ENCODE results near the gene CATSPER3.

The CATSPER3 gene

DNA sequence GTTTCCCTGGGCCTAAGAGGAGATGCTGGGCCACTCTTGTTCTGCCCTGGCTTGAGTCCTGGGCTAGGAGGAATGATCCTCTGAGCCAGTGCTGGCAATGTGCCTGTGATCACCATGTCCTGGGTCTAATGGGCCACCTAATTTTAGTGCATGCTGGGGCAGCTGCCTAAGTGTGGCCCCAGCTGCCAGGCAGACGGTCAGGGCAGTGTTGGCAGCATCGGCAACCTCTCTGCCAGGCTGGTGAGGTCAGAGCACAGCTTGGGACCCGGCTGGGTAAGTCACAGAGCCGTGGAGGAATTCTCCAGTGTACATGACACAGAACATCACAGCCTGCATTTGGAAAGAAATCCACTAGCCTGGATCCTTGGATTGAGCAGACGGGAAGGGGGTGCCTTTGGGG is 87.7 kb downstream of the CATSPER3 start:
- DNase-seq, result no peak
- TF ChIP-seq GATA1 (IDR thresholded peaks at IDR 0.05; ENCODE audit: low read depth, low read length) (no peak), POLR2A (IDR thresholded peaks at IDR 0.05; ENCODE audit: low read length) (no peak)

DNA sequence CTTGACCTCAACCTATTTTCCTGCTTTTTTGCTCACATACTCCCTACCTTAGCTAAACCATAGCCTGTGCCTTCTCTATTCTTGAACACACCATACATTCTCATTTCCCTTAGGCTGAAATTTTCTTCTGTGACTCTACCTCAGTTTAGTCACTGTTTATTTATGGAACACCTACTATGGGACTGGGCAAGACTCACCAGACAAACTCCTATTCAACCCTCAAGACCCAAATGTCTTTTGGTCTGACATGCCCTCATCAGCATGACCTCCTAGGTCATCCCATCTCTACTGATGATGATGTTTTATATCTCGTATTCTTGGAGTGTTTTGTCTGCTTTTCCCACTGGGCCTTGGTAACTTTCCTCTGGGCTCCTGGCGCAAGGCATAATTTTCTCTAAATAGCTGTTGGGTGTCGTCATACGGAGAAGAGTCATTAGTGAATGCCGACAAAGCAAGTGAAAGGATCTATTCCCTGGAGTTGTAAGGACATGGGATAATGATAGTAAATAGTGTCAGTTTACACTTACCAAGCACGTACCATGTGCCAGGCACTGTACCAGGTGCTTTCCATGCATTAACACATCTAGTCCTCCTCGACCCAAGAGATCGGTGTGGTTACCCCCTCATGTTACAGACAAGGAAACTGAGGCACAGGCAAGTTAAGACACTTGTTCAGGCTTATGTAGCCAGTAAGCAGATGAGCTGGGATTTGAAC is 88.8 kb downstream of the CATSPER3 start:
- no peak for DNase-seq
- TF ChIP-seq POLR2A (IDR thresholded peaks at IDR 0.05; ENCODE audit: low read length) (no peak), GATA1 (IDR thresholded peaks at IDR 0.05; ENCODE audit: low read depth, low read length) (no peak)

DNA sequence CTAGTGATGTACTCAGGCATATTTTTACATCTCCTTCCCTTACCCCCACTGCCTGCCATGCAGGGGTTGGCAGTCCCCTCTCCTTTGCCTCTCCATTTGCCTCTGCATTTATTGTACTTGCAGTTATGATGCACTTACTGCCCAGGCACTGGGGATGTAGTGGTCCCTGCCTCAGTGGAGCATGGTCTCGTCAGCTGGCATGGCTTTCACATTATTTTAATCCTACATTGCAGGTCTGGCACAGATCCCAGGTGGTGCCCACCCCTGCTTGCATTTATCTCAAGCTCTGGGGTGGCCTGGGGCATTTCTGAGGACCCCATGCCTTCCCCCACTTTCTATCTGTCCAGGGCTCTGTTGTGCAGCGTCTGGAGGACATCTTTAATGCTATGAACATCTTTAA is 89.5 kb downstream of the CATSPER3 start:
- TF ChIP-seq GATA1 (IDR thresholded peaks at IDR 0.05; ENCODE audit: low read depth, low read length) (no peak), POLR2A (IDR thresholded peaks at IDR 0.05; ENCODE audit: low read length) (no peak)
- DNase-seq, result no peak

DNA sequence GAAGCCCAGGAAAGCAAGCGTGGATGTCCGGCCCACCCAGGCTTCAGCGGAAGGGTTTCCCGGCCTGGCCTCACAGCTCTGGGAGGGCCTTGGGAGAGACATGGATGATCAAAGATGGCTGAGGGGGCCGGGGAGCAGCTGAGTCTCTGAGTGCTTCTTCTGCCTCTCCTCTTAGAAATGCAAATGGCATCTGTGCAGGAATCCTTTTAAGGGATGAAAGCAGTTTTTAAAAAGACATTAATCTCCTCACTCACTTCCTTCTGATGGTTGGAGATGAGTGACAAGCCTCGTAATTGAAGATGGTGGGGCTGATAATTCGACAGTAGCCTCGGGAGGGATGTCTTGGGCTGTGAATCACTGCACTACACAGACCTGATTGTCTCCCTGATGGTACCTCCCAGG is 90.6 kb downstream of the CATSPER3 start:
- TF ChIP-seq GATA1 (IDR thresholded peaks at IDR 0.05; ENCODE audit: low read depth, low read length) (no peak), POLR2A (IDR thresholded peaks at IDR 0.05; ENCODE audit: low read length) (no peak)
- no peak for DNase-seq

DNA sequence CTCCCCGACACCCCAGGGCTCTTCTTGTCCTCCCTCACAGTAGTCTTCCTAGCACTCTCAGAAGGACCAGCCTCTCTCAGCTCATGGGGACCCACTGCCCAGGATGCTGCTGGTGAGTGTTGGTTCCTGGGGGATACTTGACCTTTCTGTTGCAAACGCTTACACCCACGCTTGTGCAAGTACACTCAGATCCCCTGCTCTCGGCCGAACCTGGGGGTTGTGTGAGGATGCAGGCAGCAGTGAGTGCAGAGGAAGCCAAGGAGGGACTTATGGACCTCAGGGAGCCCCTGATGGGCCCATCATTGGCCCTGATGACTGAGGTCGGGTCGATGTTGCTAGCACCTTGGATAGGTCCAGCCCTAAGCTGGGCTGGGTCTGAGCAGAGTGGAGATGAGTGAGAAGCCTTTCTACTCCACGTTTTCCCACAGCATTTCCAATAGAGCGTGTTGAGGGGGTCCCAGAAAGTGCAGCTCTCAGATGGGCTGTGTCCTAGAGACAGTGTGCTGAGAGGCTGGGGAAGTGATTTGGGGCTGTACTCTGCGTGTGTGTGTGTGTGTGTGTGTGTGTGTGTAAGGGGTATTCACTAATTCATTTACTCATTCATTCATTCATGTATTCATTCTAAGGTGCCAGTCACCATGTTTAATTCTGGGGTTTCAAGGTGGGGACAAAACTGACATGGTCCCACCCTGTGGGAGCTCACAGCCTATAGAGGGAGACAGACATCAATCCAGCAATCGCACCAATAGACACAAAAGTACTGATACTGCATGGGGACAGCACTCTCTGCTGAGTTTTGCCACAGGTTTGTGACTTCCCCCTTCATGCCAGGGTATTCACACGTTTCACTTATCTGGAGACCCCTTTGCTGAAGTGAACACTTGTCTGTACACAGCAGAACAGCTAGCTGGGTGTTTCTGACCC is 91.6 kb downstream of the CATSPER3 start:
- peak in 1 of 2 experiments; percentile 16 for DNase-seq
- TF ChIP-seq POLR2A (IDR thresholded peaks at IDR 0.05; ENCODE audit: low read length), result no peak
- no peak for TF ChIP-seq GATA1 (IDR thresholded peaks at IDR 0.05; ENCODE audit: low read depth, low read length)

DNA sequence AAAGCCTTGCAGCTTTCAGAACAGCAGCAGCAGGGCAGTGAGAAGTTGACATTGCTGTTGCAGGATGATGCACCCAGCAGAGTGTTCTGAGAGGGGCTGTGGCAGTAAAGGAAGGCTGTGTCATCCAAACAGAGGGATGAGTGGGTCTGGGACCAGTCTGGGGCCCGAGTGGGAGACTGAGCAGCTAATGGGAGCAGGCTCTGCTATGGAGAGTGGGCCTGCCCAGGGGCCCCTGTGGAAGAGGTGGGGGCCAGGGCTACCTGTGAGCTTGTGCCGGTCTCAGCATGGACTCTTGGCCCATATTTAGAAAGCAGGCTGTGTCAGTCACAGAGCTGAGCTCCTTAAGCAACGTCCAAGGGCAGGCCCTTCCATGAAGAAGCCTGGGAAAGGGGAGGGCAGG is 92.3 kb downstream of the CATSPER3 start:
- DNase-seq, result no peak
- TF ChIP-seq GATA1 (IDR thresholded peaks at IDR 0.05; ENCODE audit: low read depth, low read length) (no peak), POLR2A (IDR thresholded peaks at IDR 0.05; ENCODE audit: low read length) (no peak)

DNA sequence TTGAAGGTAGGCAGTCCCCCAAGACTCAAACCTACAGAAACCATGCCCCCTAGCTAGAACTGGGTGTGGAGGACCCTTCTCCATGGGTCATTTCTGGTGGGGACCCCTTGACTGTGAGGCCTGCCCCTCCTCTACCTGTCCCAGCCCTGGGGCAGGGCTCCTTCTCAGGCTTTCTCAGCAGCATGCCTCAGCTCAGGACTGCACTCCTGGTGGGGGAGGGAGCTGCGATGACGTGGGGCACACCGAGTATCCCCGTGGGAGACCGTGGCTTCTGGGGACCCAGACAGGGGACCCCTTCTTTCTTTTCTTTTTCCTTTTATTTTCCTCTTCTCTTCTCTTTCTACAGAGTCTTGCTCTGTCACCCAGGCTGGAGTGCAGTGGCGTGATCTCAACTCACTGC is 93.3 kb downstream of the CATSPER3 start:
- DNase-seq, result no peak
- no peak for TF ChIP-seq GATA1 (IDR thresholded peaks at IDR 0.05; ENCODE audit: low read depth, low read length)
- TF ChIP-seq POLR2A (IDR thresholded peaks at IDR 0.05; ENCODE audit: low read length), result no peak

Measured in erythroblast (primary cell).